GM18498 (cell line): Measurements from ENCODE around the gene ZNF782.
"Not testable (repeated sequence)": the region's sequence is repeated elsewhere in the genome, so short reads cannot be mapped to it uniquely, and the experiment has no call there.

Source experiments
- ATAC-seq: cut with Tn5 transposase; IDR thresholded peaks from one replicate; pipeline ENCODE4 v1.9.1; 2021; ENCODE audit warnings: mild to moderate bottlenecking, moderate library complexity; ENCODE audit not compliant: unreplicated experiment

Gene ZNF782

GRCh38 chr9:96854651-96855273 lies 448 bp upstream of the ZNF782 start:
- ATAC-seq = no peak

- no peak for ATAC-seq
These were observed 1.6 kb downstream of the ZNF782 start for GRCh38 chr9:96852676-96853075.

- ATAC-seq = no peak
These were observed 10.3 kb downstream of the ZNF782 start for GRCh38 chr9:96844040-96844439.

- ATAC-seq = no peak
These were observed 35.8 kb downstream of the ZNF782 start for GRCh38 chr9:96818533-96818932.

GRCh38 chr9:96817973-96818372 lies 36.3 kb downstream of the ZNF782 start:
- no peak for ATAC-seq

- no peak for ATAC-seq
These were observed 40.7 kb downstream of the ZNF782 start for GRCh38 chr9:96813607-96814006.

GRCh38 chr9:96798959-96799358 lies 55.4 kb downstream of the ZNF782 start:
- not testable (repeated sequence) for ATAC-seq

- no peak for ATAC-seq
These were observed 70.3 kb downstream of the ZNF782 start for GRCh38 chr9:96784021-96784420.

GRCh38 chr9:96782235-96782634 lies 72.1 kb downstream of the ZNF782 start:
- ATAC-seq = no peak

GRCh38 chr9:96781552-96781951 lies 72.8 kb downstream of the ZNF782 start:
- ATAC-seq = no peak

GRCh38 chr9:96779089-96779488 lies 75.2 kb downstream of the ZNF782 start:
- no peak for ATAC-seq

GRCh38 chr9:96777426-96777864 lies 76.9 kb downstream of the ZNF782 start:
- ATAC-seq = no peak

GRCh38 chr9:96771124-96771523 lies 83.2 kb downstream of the ZNF782 start:
- ATAC-seq = no peak

- no peak for ATAC-seq
These were observed 84.3 kb downstream of the ZNF782 start for GRCh38 chr9:96769989-96770388.
